Loucy (cell line): ENCODE results near the gene AUH.
A peak's percentile ranks its signal among the peaks of the same experiment; 100 is the strongest.

ENCODE experiments used
- H2AFZ ChIP-seq: fragments of 200-600 bp; sonication (generic); 2 replicates; pipeline ENCODE4 v1.6.0; 2016; ENCODE audit warnings: antibody characterized with exemption, mild to moderate bottlenecking, low read length, moderate library complexity
- H3F3A ChIP-seq: fragments of 200-600 bp; 2 replicates; pipeline ENCODE4 v1.6.0; 2016; ENCODE audit warnings: antibody characterized with exemption, low read depth, mild to moderate bottlenecking
- H3K27me3 ChIP-seq: fragments of 200-600 bp; sonication (generic); 2 replicates; pipeline ENCODE4 v1.6.1; 2014; ENCODE audit warnings: low read length, mild to moderate bottlenecking; ENCODE audit not compliant: insufficient read depth, poor library complexity, severe bottlenecking
- H3K36me3 ChIP-seq: fragments of 200-600 bp; sonication (generic); 2 replicates; pipeline ENCODE4 v1.6.1; 2016; ENCODE audit warnings: low read length; ENCODE audit not compliant: insufficient read depth
- H3K4me1 ChIP-seq: fragments of 200-600 bp; sonication (generic); 2 replicates; pipeline ENCODE4 v1.5.1; 2014; ENCODE audit warnings: low read length, mild to moderate bottlenecking; ENCODE audit not compliant: insufficient read depth, poor library complexity, severe bottlenecking
- H3K4me2 ChIP-seq: fragments of 200-600 bp; sonication (generic); 2 replicates; pipeline ENCODE4 v1.6.0; 2014; ENCODE audit warnings: antibody characterized with exemption, low read length, low read depth, mild to moderate bottlenecking; ENCODE audit not compliant: poor library complexity, severe bottlenecking
- H3K4me3 ChIP-seq: fragments of 200-600 bp; sonication (generic); 2 replicates; pipeline ENCODE4 v1.5.1; 2014; ENCODE audit warnings: low read length, mild to moderate bottlenecking, mixed read lengths; ENCODE audit not compliant: poor library complexity, severe bottlenecking
- H3K79me2 ChIP-seq: fragments of 200-600 bp; sonication (generic); 2 replicates; pipeline ENCODE4 v1.6.1; 2014; ENCODE audit warnings: low read length; ENCODE audit not compliant: insufficient read depth
- H3K9ac ChIP-seq: fragments of 200-600 bp; sonication (generic); 2 replicates; pipeline ENCODE4 v1.6.0; 2014; ENCODE audit warnings: mild to moderate bottlenecking, low read depth, low read length, moderate library complexity; ENCODE audit not compliant: poor library complexity, severe bottlenecking
- H3K9me2 ChIP-seq: fragments of 200-600 bp; sonication (generic); replicated peaks from 2 replicates; pipeline ENCODE4 v1.6.1; 2016; ENCODE audit warnings: low read depth, low read length, mixed read lengths
- H3K9me3 ChIP-seq: fragments of 200-600 bp; sonication (generic); 2 replicates; pipeline ENCODE4 v1.6.1; 2014; ENCODE audit warnings: mild to moderate bottlenecking, antibody characterized with exemption, low read length, low read depth; ENCODE audit not compliant: insufficient read depth
- H4K20me1 ChIP-seq: fragments of 200-600 bp; sonication (generic); 2 replicates; pipeline ENCODE4 v1.6.0; 2014; ENCODE audit warnings: antibody characterized with exemption, low read length, mild to moderate bottlenecking; ENCODE audit not compliant: insufficient read depth, poor library complexity, severe bottlenecking
- EZH2phosphoT487 ChIP-seq: fragments of 200-600 bp; IDR thresholded peaks from 2 replicates; pipeline ENCODE4 v1.6.1; 2018; ENCODE audit warnings: antibody characterized with exemption, mild to moderate bottlenecking, moderate library complexity, borderline replicate concordance
- TF ChIP-seq, protein P1 (sequence below): fragments of 200-600 bp; sonication (generic); conservative IDR thresholded peaks from 2 replicates; pipeline ENCODE4 v1.5.1; 2014; ENCODE audit warnings: mild to moderate bottlenecking, antibody characterized with exemption, low read length

AUH gene

DNA sequence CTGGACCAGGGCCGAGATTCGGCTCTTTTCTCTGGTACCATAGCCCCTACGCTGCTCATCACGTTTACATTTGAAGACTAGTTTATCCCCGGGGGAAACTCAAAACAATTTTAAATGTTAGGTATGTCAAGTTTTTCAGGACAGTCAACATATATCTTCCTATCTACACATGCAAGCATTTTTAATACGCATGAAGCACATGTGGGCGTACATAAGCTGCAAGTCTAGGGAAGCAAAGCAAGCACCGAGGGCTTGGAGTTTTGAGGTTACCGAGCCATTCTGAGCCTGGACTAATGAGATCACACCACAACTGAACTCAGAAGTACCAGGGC is 154.4 kb downstream of the AUH start:
- peak overlapping the region; percentile 71 for H3K4me2 ChIP-seq
- no peaks in the 10 kb centered on the region for H3K36me3 ChIP-seq

DNA sequence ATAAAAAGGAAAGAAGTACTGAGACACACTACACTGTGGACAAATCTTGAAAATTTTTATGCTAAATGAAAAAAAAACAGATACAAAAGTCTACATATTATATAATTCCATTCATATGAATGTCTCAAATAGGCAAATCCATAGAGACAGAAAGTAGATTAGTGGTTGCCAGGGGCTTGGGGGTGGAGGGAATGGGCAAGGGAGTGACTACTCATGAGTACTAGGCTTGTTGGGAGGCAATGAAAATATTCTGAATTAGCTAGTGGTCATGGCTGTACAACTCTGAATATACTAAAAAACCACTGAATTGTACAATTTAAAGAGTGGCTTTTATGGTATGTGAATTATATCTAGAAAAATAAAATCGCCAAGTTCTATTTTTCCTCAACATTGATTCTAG is 154.9 kb downstream of the AUH start:
- Histone ChIP-seq H3K36me3 (no peaks in the 10 kb centered on the region), H3K4me2 (no peak overlapping the region), H3K79me2 (no peaks in the 10 kb centered on the region), H2AFZ (no peak overlapping the region), H3K4me3 (no peak overlapping the region), H3K4me1 (peaks cover 17% of the 10 kb centered on the region), H3K9me2 (no peaks in the 10 kb centered on the region), H3F3A (no peaks in the 10 kb centered on the region), H4K20me1 (no peaks in the 10 kb centered on the region), H3K27me3 (no peaks in the 10 kb centered on the region), H3K9ac (no peak overlapping the region), H3K9me3 (peaks cover 10% of the 10 kb centered on the region; the same call in 1 of the 2 replicates)
- no peak for TF ChIP-seq EZH2phosphoT487
- TF ChIP-seq, protein P1, sequence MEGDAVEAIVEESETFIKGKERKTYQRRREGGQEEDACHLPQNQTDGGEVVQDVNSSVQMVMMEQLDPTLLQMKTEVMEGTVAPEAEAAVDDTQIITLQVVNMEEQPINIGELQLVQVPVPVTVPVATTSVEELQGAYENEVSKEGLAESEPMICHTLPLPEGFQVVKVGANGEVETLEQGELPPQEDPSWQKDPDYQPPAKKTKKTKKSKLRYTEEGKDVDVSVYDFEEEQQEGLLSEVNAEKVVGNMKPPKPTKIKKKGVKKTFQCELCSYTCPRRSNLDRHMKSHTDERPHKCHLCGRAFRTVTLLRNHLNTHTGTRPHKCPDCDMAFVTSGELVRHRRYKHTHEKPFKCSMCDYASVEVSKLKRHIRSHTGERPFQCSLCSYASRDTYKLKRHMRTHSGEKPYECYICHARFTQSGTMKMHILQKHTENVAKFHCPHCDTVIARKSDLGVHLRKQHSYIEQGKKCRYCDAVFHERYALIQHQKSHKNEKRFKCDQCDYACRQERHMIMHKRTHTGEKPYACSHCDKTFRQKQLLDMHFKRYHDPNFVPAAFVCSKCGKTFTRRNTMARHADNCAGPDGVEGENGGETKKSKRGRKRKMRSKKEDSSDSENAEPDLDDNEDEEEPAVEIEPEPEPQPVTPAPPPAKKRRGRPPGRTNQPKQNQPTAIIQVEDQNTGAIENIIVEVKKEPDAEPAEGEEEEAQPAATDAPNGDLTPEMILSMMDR: no peak

More for the DNA sequence above, 154.4 kb downstream of the AUH start:
- no peak overlapping the region for H2AFZ ChIP-seq
- H3K9ac ChIP-seq: no peak overlapping the region
- no peaks in the 10 kb centered on the region for H4K20me1 ChIP-seq
- H3K4me3 ChIP-seq: no peak overlapping the region
- H3K4me1 ChIP-seq: peaks cover 22% of the 10 kb centered on the region
- TF ChIP-seq EZH2phosphoT487: no peak
- TF ChIP-seq, protein P1: no peak
- H3K9me3 ChIP-seq: peaks cover 10% of the 10 kb centered on the region; the same call in 1 of the 2 replicates
- no peaks in the 10 kb centered on the region for H3K79me2 ChIP-seq
- no peaks in the 10 kb centered on the region for H3K9me2 ChIP-seq
- H3K27me3 ChIP-seq: no peaks in the 10 kb centered on the region
- H3F3A ChIP-seq: no peaks in the 10 kb centered on the region

DNA sequence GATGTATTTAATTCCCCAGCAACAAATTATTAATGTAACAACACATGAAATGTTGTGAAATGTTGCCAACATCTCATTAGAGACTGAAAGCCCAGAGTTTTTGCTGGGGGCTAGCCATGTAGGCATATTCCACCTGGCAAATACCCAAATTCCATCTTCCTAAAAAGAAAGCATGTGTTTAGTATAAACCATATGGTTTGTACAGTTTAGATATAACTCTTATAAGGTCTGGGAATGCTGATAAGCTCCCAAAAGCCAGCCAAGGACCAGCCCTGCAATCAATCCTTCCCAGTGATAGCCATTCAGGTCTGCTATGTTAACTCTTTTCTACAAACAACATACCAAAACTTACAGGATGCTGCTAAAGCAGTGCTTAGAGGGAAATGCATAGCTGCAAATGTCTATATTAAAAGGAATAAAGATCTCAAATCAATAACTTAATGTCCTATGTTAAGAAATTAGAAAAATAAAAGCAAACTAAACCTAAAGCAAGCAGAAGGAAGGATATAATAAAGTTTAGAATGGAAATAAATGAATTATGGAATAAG is 158.9 kb downstream of the AUH start:
- TF ChIP-seq, protein P1: no peak
- TF ChIP-seq EZH2phosphoT487: no peak

More for the DNA sequence above, 158.9 kb downstream of the AUH start:
- Histone ChIP-seq H3K4me3 (no peak overlapping the region), H3K9me2 (no peaks in the 10 kb centered on the region), H3F3A (no peaks in the 10 kb centered on the region), H3K4me1 (peaks cover 8% of the 10 kb centered on the region), H3K9ac (no peak overlapping the region), H3K4me2 (no peak overlapping the region), H3K27me3 (no peaks in the 10 kb centered on the region), H2AFZ (no peak overlapping the region), H3K79me2 (no peaks in the 10 kb centered on the region), H4K20me1 (no peaks in the 10 kb centered on the region), H3K9me3 (peaks cover 22% of the 10 kb centered on the region; the same call in 1 of the 2 replicates), H3K36me3 (no peaks in the 10 kb centered on the region; the same call in 1 of the 2 replicates)
